Effector memory CD4-positive, alpha-beta T cell (primary cell): ENCODE measurements around the gene SUN5.

Experiments used
- DNase-seq, 3 donors: peaks; one replicate each; pipeline ENCODE4 v3.0.0-alpha.2; 2020
- H3K27ac ChIP-seq: 2 replicates; pipeline ENCODE4 v1.7.0; 2013; ENCODE audit warnings: mild to moderate bottlenecking, low read length, moderate library complexity; ENCODE audit not compliant: insufficient read depth, poor library complexity, severe bottlenecking
- H3K27me3 ChIP-seq: replicated peaks from 2 replicates; pipeline ENCODE4 v1.7.0; 2013; ENCODE audit warnings: mild to moderate bottlenecking, low read length; ENCODE audit not compliant: insufficient read depth, control insufficient read depth, poor library complexity, severe bottlenecking
- H3K36me3 ChIP-seq: 2 replicates; pipeline ENCODE4 v1.7.0; 2013; ENCODE audit warnings: mild to moderate bottlenecking, low read length, moderate library complexity; ENCODE audit not compliant: control insufficient read depth, insufficient read depth
- H3K4me1 ChIP-seq: 2 replicates; pipeline ENCODE4 v1.7.0; 2013; ENCODE audit warnings: low read length, mild to moderate bottlenecking; ENCODE audit not compliant: control insufficient read depth, insufficient read depth, poor library complexity, severe bottlenecking
- H3K4me3 ChIP-seq: 2 replicates; pipeline ENCODE4 v1.7.0; 2013; ENCODE audit warnings: low read length, low read depth, mild to moderate bottlenecking; ENCODE audit not compliant: insufficient read depth, poor library complexity, severe bottlenecking
- H3K9me3 ChIP-seq: 2 replicates; pipeline ENCODE4 v1.7.0; 2013; ENCODE audit warnings: mild to moderate bottlenecking, low read length, moderate library complexity; ENCODE audit not compliant: control insufficient read depth

The SUN5 gene

GRCh38 chr20:32983459-32984112 is 20.6 kb downstream of the SUN5 start:
- no peaks in the 10 kb centered on the region for H3K27me3 ChIP-seq
- no peak overlapping the region for H3K4me3 ChIP-seq
- no peaks in the 10 kb centered on the region for H3K4me1 ChIP-seq
- no peaks in the 10 kb centered on the region for H3K9me3 ChIP-seq
- no peak overlapping the region for H3K27ac ChIP-seq
- no peaks in the 10 kb centered on the region for H3K36me3 ChIP-seq
- no peak for DNase-seq

GRCh38 chr20:32982617-32983458 is 21.4 kb downstream of the SUN5 start:
- Histone ChIP-seq H3K9me3 (no peaks in the 10 kb centered on the region), H3K27me3 (no peaks in the 10 kb centered on the region), H3K4me3 (no peak overlapping the region), H3K27ac (no peak overlapping the region), H3K4me1 (no peaks in the 10 kb centered on the region), H3K36me3 (no peaks in the 10 kb centered on the region)
- DNase-seq, result no peak

DNA sequence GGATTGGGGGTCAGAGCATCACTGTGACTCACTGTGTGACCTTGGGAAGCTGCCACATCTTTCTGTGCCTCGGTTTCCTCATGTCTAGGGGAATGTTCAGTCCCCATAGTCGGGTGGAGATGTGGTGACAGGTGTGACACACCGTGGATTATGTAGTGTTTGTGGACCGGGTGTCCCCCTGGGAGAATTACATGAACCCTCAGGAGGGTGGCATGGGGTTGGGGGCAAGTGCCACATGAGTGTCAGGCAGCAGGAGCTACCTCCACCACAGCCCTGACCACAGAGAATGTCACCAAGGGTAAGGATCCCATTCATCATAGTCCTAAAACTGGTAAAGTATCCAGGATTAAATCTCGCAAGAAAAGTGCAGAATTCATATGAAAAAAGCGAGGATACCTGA is 23.2 kb downstream of the SUN5 start:
- Histone ChIP-seq H3K4me1 (peaks cover 1% of the 10 kb centered on the region), H3K27ac (no peak overlapping the region), H3K27me3 (no peaks in the 10 kb centered on the region), H3K36me3 (no peaks in the 10 kb centered on the region), H3K9me3 (peaks cover 14% of the 10 kb centered on the region), H3K4me3 (no peak overlapping the region)
- no peak for DNase-seq

- Histone ChIP-seq H3K36me3 (no peaks in the 10 kb centered on the region), H3K27me3 (no peaks in the 10 kb centered on the region), H3K9me3 (peaks cover 16% of the 10 kb centered on the region), H3K4me1 (peaks cover 4% of the 10 kb centered on the region), H3K27ac (no peak overlapping the region), H3K4me3 (no peak overlapping the region)
- no peak for DNase-seq
Measured at GRCh38 chr20:32980131-32980941, 23.9 kb downstream of the SUN5 start.

DNA sequence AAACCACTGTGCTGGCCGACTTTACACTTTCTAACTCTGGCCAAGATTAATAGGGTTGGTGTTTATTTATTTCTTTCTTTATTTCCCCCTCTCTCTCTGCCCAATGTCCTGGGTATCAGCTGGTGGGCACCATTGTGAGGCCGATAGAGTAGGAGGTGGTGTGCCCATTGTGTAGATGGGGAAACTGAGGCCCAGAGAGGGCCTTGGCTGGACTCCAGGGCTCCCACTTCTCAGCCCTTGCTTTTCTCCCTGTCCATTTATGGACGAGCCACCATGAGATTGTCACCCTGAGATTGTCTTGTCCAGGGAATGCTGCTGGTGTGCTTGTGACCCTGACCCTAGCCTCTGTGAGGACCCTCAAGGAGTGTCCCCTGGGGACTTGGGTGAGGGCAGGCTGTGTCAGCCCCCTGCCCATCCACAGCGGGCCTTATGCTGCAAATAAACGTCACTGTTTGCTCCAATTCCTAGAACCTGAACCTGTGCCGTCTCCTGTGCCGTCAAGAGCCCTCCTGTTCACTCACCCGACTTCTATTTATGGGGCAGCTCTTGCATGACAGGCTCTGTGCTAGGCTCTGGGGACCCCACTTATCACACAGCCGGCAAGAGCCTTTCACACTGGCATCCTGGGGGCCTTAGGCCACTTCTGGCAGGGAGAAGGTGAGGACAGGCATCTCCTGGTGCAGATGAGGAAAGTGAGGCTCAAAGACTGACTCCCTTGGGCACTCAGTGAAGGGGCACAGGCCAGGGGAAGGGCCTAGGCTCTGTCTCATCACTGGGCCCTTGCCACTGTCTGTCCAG is 24.8 kb downstream of the SUN5 start:
- H3K4me1 ChIP-seq, result peaks cover 4% of the 10 kb centered on the region
- no peaks in the 10 kb centered on the region for H3K36me3 ChIP-seq
- H3K9me3 ChIP-seq, result peaks cover 16% of the 10 kb centered on the region
- no peaks in the 10 kb centered on the region for H3K27me3 ChIP-seq
- no peak overlapping the region for H3K27ac ChIP-seq
- no peak for DNase-seq
- H3K4me3 ChIP-seq, result no peak overlapping the region

GRCh38 chr20:32978009-32978335 is 26.3 kb downstream of the SUN5 start:
- DNase-seq, result no peak
- no peaks in the 10 kb centered on the region for H3K27me3 ChIP-seq
- no peaks in the 10 kb centered on the region for H3K36me3 ChIP-seq
- H3K4me1 ChIP-seq, result peaks cover 18% of the 10 kb centered on the region
- no peak overlapping the region for H3K27ac ChIP-seq
- no peak overlapping the region for H3K4me3 ChIP-seq
- peaks cover 16% of the 10 kb centered on the region for H3K9me3 ChIP-seq

DNA sequence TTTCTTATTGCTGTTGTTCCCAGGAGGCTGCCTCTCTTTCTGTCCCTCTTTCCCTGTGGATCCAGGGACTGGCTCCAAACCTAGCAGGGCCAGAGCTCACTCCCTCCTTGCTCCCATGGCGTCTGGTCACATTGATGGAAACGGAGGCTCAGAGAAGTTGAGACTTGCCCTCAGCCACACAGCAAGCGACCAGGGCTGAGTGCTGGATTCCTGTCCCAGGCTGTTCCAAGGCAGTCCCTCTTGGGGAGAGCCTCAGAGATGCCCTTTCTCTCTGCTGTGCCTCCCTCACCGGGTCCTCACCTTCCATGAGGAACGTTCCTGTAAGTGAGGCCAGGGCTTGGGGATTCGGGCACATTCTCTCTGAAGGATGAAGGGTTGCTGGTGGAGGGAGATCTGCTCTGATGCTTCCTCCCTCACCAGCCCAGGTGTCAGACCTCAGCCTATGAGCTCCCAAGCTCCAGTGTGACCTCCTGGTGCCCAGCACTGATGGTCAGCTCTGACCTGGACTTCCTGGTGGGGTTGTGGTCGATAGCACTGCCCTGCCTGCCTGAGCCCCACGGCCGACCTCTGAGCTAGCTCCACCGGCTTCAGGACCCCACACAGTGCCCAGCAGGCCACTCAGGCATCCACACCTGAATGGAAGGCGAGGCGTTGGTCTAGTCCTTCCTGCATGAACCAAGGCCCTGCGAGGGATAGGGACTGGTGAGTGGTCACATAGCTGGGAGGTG is 26.8 kb downstream of the SUN5 start:
- H3K9me3 ChIP-seq, result peaks cover 16% of the 10 kb centered on the region
- H3K36me3 ChIP-seq, result no peaks in the 10 kb centered on the region
- peak overlapping the region; percentile 57 for H3K27ac ChIP-seq
- H3K4me3 ChIP-seq, result no peak overlapping the region
- peaks cover 23% of the 10 kb centered on the region for H3K4me1 ChIP-seq
- DNase-seq, result no peak
- no peaks in the 10 kb centered on the region for H3K27me3 ChIP-seq

- DNase-seq, result no peak
Measured at GRCh38 chr20:32976746-32977145, 27.5 kb downstream of the SUN5 start.

More at GRCh38 chr20:32976746-32977145, 27.5 kb downstream of the SUN5 start:
- H3K27ac ChIP-seq, result peak overlapping the region; percentile 57
- peaks cover 27% of the 10 kb centered on the region for H3K4me1 ChIP-seq
- no peak overlapping the region for H3K4me3 ChIP-seq
- H3K27me3 ChIP-seq, result no peaks in the 10 kb centered on the region
- no peaks in the 10 kb centered on the region for H3K36me3 ChIP-seq
- H3K9me3 ChIP-seq, result peaks cover 16% of the 10 kb centered on the region
